ENCODE data around the gene SERTAD1. TPM values are rescaled to one million over a fixed set of nuclear protein-coding genes. Genes with fewer than 3 reads are reported as not detected.

SERTAD1 gene
- 12.6 TPM for total RNA-seq

GRCh38 chr19:40425450-40426287, at the start of gene SERTAD1:
Gene SERTAD1 (minus strand): TSS chr19:40425992. CDS start chr19:40423546, 2,446 bp downstream.

GRCh38 chr19:40466985-40467734, 41.4 kb upstream of the SERTAD1 start, which contains the start of gene SPTBN4:
Gene SPTBN4 (plus strand): TSS chr19:40467001. CDS start chr19:40472622, 5,621 bp downstream.

GRCh38 chr19:40465557-40466218, 39.9 kb upstream of the SERTAD1 start, which contains the start of gene BLVRB:
Gene BLVRB (minus strand): TSS chr19:40465745. CDS start chr19:40465688, 57 bp downstream.

GRCh38 chr19:40444000-40444824, 18.4 kb upstream of the SERTAD1 start, which contains the start of gene SERTAD3:
Gene SERTAD3 (minus strand): TSS chr19:40444335. CDS start chr19:40442080, 2,255 bp downstream.

GRCh38 chr19:40413291-40413845, 12.4 kb downstream of the SERTAD1 start, which contains the start of gene PRX:
Gene PRX (minus strand): TSS chr19:40413378. CDS start chr19:40407932, 5,446 bp downstream.

GRCh38 chr19:40390084-40390742, 35.6 kb downstream of the SERTAD1 start, which contains the start of gene HIPK4:
Gene HIPK4 (minus strand): TSS chr19:40390181. CDS start chr19:40389902, 279 bp downstream.

Small RNA genes lying within 50 kb of the gene (small RNA-seq; reads per million reads assigned to genes)
- gene RF00017 (ENCODE audit: low replicate concordance), result not detected

Other genes starting within 250 kb of the SERTAD1 start
- 9.1 TPM for gene MAP3K10, start 234.6 kb downstream of the SERTAD1 start, total RNA-seq
- gene TTC9B, start 207.6 kb downstream of the SERTAD1 start, total RNA-seq, result not detected
- 2.0 TPM for gene CCNP, start 199.3 kb downstream of the SERTAD1 start, total RNA-seq
- 151 TPM for gene AKT2, start 140.6 kb downstream of the SERTAD1 start, total RNA-seq
- gene C19orf47, start 77.6 kb downstream of the SERTAD1 start, total RNA-seq, result 17.7 TPM
- 262 TPM for gene PLD3, start 77.3 kb downstream of the SERTAD1 start, total RNA-seq
- 0.06 TPM for gene HIPK4, start 35.8 kb downstream of the SERTAD1 start, total RNA-seq
- gene PRX, start 12.6 kb downstream of the SERTAD1 start, total RNA-seq, result 8.5 TPM
- gene SERTAD3, start 18.3 kb upstream of the SERTAD1 start, total RNA-seq, result 36.4 TPM
- 121 TPM for gene BLVRB, start 39.8 kb upstream of the SERTAD1 start, total RNA-seq
- gene SPTBN4, start 41.0 kb upstream of the SERTAD1 start, total RNA-seq, result 2.9 TPM
- gene SHKBP1, start 150.9 kb upstream of the SERTAD1 start, total RNA-seq, result 25.3 TPM
- gene LTBP4, start 175.4 kb upstream of the SERTAD1 start, total RNA-seq, result 293 TPM